Smooth muscle cell (in vitro differentiated cells): ENCODE measurements around the gene CDH4. TPM values are rescaled to one million over a fixed set of nuclear protein-coding genes. Genes with fewer than 3 reads are reported as not detected.

Experiments
- DNase-seq: peaks from one replicate; lab custom pipeline; 2025; ENCODE audit not compliant: unreplicated experiment; lab: John Stamatoyannopoulos, UW
- H2AFZ ChIP-seq: fragments of 200-600 bp; sonication (generic); 2 replicates; pipeline ENCODE4 v1.6.0; 2016; ENCODE audit warnings: antibody characterized with exemption, low read depth, mild to moderate bottlenecking
- H3F3A ChIP-seq: fragments of 200-600 bp; sonication (generic); 2 replicates; pipeline ENCODE4 v1.6.0; 2017; ENCODE audit warnings: antibody characterized with exemption, low read depth
- H3K27ac ChIP-seq: fragments of 200-600 bp; sonication (generic); 2 replicates; pipeline ENCODE4 v1.5.1; 2016; ENCODE audit warnings: low read depth, mild to moderate bottlenecking
- H3K27me3 ChIP-seq: fragments of 200-600 bp; sonication (generic); 2 replicates; pipeline ENCODE4 v1.6.1; 2016; ENCODE audit warnings: low read depth, mild to moderate bottlenecking
- H3K36me3 ChIP-seq: fragments of 200-600 bp; sonication (generic); 2 replicates; pipeline ENCODE4 v1.5.1; 2016; ENCODE audit warnings: low read depth
- H3K4me1 ChIP-seq: fragments of 200-600 bp; sonication (generic); 2 replicates; pipeline ENCODE4 v1.5.1; 2016; ENCODE audit warnings: low read depth
- H3K4me2 ChIP-seq: fragments of 200-600 bp; sonication (generic); 2 replicates; pipeline ENCODE4 v1.6.0; 2016; ENCODE audit warnings: mild to moderate bottlenecking
- H3K4me3 ChIP-seq: fragments of 200-600 bp; sonication (generic); 2 replicates; pipeline ENCODE4 v1.5.1; 2016; ENCODE audit warnings: mild to moderate bottlenecking
- H3K79me2 ChIP-seq: fragments of 200-600 bp; sonication (generic); 2 replicates; pipeline ENCODE4 v1.6.0; 2016; ENCODE audit warnings: low read depth, mild to moderate bottlenecking
- H3K9ac ChIP-seq: fragments of 200-600 bp; sonication (generic); 2 replicates; pipeline ENCODE4 v1.6.0; 2016; ENCODE audit warnings: low read depth
- H3K9me3 ChIP-seq: fragments of 200-600 bp; sonication (generic); replicated peaks from 2 replicates; pipeline ENCODE4 v1.5.1; 2016; ENCODE audit warnings: low read depth
- H4K20me1 ChIP-seq: fragments of 200-600 bp; sonication (generic); 2 replicates; pipeline ENCODE4 v1.6.0; 2016; ENCODE audit warnings: low read depth
- CTCF ChIP-seq: fragments of 200-600 bp; sonication (generic); IDR thresholded peaks from 2 replicates; pipeline ENCODE4 v1.5.1; 2017; ENCODE audit warnings: borderline replicate concordance, mild to moderate bottlenecking, antibody characterized with exemption; ENCODE audit not compliant: insufficient read depth, poor library complexity, severe bottlenecking
- WGBS: methylation state at CpG from one replicate; pipeline ENCODE4 v1.1.7; 2016; ENCODE audit warnings: low lambda C conversion rate; 5-methylcytosine and 5-hydroxymethylcytosine counted together
- polyA plus RNA-seq: library from polyadenylated mRNA; unstranded; fragments of >200 nt; fragmentation: Nextera tagmentation; extraction: Ambion mirVana; gene quantifications from 2 replicates; pipeline ENCODE4 v1.2.1, GENCODE V29; 2016
- total RNA-seq: library from RNA; depleted of rRNA; stranded (reverse); fragments of >200 nt; gene quantifications from 2 replicates; pipeline ENCODE4 v1.2.3, GENCODE V29; 2014

CDH4 gene
- total and polyA plus RNA-seq, 2 experiments from 2014 or later = 0.03 to 0.04 TPM

GRCh38 chr20:61897401-61898295 lies 645.6 kb downstream of the CDH4 start:
- Histone ChIP-seq H3K9ac (no peak overlapping the region), H3K4me2 (no peak overlapping the region), H3K79me2 (no peaks in the 10 kb centered on the region), H3K9me3 (no peaks in the 10 kb centered on the region), H3K36me3 (no peaks in the 10 kb centered on the region), H3K4me1 (no peaks in the 10 kb centered on the region), H2AFZ (no peak overlapping the region), H3F3A (no peaks in the 10 kb centered on the region), H3K27me3 (peaks cover 7% of the 10 kb centered on the region), H3K27ac (no peak overlapping the region), H3K4me3 (no peak overlapping the region), H4K20me1 (no peaks in the 10 kb centered on the region)
- 88% methylated on average over 26 of the region's 26 CpGs for WGBS
- no peak for TF ChIP-seq CTCF
- no peak for DNase-seq

- H3K9ac ChIP-seq = no peak overlapping the region
- WGBS = 82% methylated on average over 8 of the region's 8 CpGs
Observed at GRCh38 chr20:61898405-61898804, 646.3 kb downstream of the CDH4 start.

GRCh38 chr20:61900011-61900944 lies 648.2 kb downstream of the CDH4 start:
- DNase-seq = no peak
- no peak overlapping the region for H3K4me2 ChIP-seq
- no peak overlapping the region for H3K27ac ChIP-seq
- no peak overlapping the region for H2AFZ ChIP-seq
- no peaks in the 10 kb centered on the region for H3K79me2 ChIP-seq
- H3K4me3 ChIP-seq = no peak overlapping the region
- no peak for TF ChIP-seq CTCF
- no peaks in the 10 kb centered on the region for H3K4me1 ChIP-seq
- no peaks in the 10 kb centered on the region for H3K9me3 ChIP-seq
- H3K36me3 ChIP-seq = no peaks in the 10 kb centered on the region
- no peak overlapping the region for H3K9ac ChIP-seq
- no peaks in the 10 kb centered on the region for H3F3A ChIP-seq
- H3K27me3 ChIP-seq = peaks cover 3% of the 10 kb centered on the region
- WGBS = 73% methylated on average over 27 of the region's 29 CpGs
- no peaks in the 10 kb centered on the region for H4K20me1 ChIP-seq

More at GRCh38 chr20:61898405-61898804, 646.3 kb downstream of the CDH4 start:
- no peak overlapping the region for H3K4me3 ChIP-seq
- TF ChIP-seq CTCF = no peak
- H3K27ac ChIP-seq = no peak overlapping the region
- peaks cover 7% of the 10 kb centered on the region for H3K27me3 ChIP-seq
- no peaks in the 10 kb centered on the region for H3K9me3 ChIP-seq
- no peak overlapping the region for H2AFZ ChIP-seq
- no peaks in the 10 kb centered on the region for H3K79me2 ChIP-seq
- no peaks in the 10 kb centered on the region for H3K4me1 ChIP-seq
- DNase-seq = no peak
- H3F3A ChIP-seq = no peaks in the 10 kb centered on the region
- no peaks in the 10 kb centered on the region for H4K20me1 ChIP-seq
- H3K36me3 ChIP-seq = no peaks in the 10 kb centered on the region
- no peak overlapping the region for H3K4me2 ChIP-seq
